ENCODE data around the gene RUNX3. TPM values are rescaled to one million over a fixed set of nuclear protein-coding genes. Genes with fewer than 3 reads are reported as not detected.

The RUNX3 gene
- total RNA-seq, 1 donor = not detected

DNA sequence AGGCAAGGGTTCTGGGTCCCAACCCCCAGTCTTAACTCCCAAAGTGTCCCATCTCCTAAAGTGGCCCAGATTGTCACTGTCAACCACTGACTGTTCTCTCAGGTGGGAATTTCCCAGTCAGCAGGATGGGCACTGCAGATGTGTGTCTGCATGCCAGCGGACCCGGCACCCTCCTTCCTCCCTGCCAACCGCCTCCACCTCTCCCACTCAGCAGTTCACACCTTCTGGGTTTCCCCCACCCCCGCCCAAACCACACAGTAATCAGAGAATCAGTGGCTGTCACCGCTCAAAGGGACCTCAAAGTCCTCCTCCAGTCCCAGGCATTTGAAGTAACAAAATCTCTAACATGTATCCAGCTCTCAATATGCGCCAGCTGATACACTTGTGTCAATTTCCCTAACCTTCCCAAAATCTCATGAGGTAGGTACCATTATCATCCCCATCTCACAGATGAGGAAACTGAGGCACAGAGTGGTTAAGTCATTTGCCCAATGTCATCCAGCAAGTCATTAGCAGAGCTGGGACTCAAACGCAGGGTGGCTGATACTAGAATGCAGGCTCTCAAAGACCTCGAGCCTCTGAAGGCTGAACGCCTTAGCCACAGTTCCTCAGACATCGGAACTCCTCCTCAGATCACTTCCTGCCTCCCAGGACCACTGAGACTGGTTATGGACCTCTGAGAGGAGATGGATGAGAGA is 4.8 kb downstream of the RUNX3 start:
- TF ChIP-seq, protein P1, sequence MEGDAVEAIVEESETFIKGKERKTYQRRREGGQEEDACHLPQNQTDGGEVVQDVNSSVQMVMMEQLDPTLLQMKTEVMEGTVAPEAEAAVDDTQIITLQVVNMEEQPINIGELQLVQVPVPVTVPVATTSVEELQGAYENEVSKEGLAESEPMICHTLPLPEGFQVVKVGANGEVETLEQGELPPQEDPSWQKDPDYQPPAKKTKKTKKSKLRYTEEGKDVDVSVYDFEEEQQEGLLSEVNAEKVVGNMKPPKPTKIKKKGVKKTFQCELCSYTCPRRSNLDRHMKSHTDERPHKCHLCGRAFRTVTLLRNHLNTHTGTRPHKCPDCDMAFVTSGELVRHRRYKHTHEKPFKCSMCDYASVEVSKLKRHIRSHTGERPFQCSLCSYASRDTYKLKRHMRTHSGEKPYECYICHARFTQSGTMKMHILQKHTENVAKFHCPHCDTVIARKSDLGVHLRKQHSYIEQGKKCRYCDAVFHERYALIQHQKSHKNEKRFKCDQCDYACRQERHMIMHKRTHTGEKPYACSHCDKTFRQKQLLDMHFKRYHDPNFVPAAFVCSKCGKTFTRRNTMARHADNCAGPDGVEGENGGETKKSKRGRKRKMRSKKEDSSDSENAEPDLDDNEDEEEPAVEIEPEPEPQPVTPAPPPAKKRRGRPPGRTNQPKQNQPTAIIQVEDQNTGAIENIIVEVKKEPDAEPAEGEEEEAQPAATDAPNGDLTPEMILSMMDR (IDR thresholded peaks at IDR 0.05; ENCODE audit: insufficient read depth, low read depth, low read length) = no peak

DNA sequence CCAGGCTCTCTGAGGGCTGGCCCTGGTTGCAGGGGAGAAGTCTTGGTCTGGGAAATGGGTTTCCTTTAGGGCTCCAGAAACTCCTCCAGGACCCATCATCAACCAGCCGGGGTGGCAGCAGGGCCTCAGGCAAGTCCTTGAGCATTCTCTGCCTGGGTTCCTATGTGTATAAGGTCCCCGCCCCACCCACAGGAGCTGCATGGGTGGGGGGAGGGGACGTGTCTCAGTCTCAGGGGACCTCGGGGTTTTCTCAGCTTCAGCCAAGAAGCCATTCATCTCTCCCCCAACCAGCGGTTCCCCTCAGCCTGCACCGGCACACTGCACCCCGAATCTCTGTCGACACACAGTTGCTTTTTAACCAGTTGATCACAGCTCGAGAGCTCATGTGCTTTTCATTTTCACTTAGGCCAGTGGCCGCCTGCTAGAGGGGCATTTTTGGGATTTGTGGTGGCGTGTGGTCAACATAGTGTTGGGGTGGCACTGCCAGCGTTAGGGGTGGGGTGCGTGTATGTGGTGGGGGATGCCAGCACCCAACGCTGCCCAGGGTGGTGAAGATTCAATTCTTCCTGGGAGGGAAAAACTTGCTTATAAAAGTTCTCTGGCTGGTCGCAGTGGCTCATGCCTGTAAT is 6.5 kb downstream of the RUNX3 start:
- H3K4me3 ChIP-seq (ENCODE audit: low read depth, low read length) = no peak overlapping the region
- TF ChIP-seq, protein P1 (IDR thresholded peaks at IDR 0.05; ENCODE audit: insufficient read depth, low read depth, low read length) = no peak
- no peak for DNase-seq (ENCODE audit: low read depth)

More for the DNA sequence above, 4.8 kb downstream of the RUNX3 start:
- no peak overlapping the region for H3K4me3 ChIP-seq (ENCODE audit: low read depth, low read length)
- no peak for DNase-seq (ENCODE audit: low read depth)

DNA sequence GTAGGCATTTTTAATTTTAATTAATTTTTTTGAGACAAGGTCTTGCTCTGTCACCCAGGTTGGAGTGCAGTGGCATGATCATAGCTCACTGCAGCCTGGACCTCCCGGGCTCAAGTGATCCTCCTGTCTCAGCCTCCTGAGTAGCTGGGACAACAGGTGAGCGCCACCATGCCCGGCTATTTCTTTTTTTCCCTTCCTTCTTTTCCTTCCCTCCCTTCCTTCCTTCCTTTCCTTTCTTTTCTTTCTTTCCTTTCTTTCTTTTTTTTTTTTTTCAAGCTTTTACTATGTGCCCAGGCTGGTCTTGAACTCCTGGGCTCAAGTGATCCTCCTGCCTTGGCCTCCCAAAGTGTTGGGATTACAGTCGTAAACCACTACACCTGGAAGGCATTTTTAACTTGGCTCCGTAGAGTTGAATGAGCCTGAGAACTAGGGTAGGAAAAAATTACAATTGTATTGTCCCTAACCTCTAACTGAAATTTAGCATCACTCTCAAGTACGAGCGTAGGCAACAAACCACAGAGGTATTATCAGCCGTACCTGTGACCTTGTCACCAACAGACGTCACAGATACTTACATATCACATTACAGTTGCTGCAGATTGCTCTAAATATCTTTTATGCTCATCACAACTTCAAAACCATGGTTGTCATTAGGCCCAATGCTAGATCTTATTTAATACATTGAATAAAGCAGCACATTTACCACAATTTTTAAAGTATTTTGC is 8.0 kb downstream of the RUNX3 start:
- DNase-seq (ENCODE audit: low read depth) = no peak
- TF ChIP-seq, protein P1 (IDR thresholded peaks at IDR 0.05; ENCODE audit: insufficient read depth, low read depth, low read length) = no peak
- no peak overlapping the region for H3K4me3 ChIP-seq (ENCODE audit: low read depth, low read length)

- TF ChIP-seq, protein P1 (IDR thresholded peaks at IDR 0.05; ENCODE audit: insufficient read depth, low read depth, low read length) = no peak
Measured at GRCh38 chr1:24921412-24921811, 8.7 kb downstream of the RUNX3 start.

GRCh38 chr1:24920533-24920925 is 9.5 kb downstream of the RUNX3 start:
- TF ChIP-seq, protein P1 (IDR thresholded peaks at IDR 0.05; ENCODE audit: insufficient read depth, low read depth, low read length) = no peak
- no peak overlapping the region for H3K4me3 ChIP-seq (ENCODE audit: low read depth, low read length)
- no peak for DNase-seq (ENCODE audit: low read depth)

More at GRCh38 chr1:24921412-24921811, 8.7 kb downstream of the RUNX3 start:
- no peak overlapping the region for H3K4me3 ChIP-seq (ENCODE audit: low read depth, low read length)
- no peak for DNase-seq (ENCODE audit: low read depth)

- peak; percentile 71 for DNase-seq (ENCODE audit: low read depth)
- no peak overlapping the region for H3K4me3 ChIP-seq (ENCODE audit: low read depth, low read length)
Measured at GRCh38 chr1:24919791-24920532, 10.1 kb downstream of the RUNX3 start.

More at GRCh38 chr1:24919791-24920532, 10.1 kb downstream of the RUNX3 start:
- TF ChIP-seq, protein P1 (IDR thresholded peaks at IDR 0.05; ENCODE audit: insufficient read depth, low read depth, low read length) = no peak
